Measurements from ENCODE around the gene PARD3B. TPM values are rescaled to one million over a fixed set of nuclear protein-coding genes. Genes with fewer than 3 reads are reported as not detected.

Gene PARD3B
- total RNA-seq, 2 experiments from 2014 or later: 0.11 to 0.88 TPM

DNA sequence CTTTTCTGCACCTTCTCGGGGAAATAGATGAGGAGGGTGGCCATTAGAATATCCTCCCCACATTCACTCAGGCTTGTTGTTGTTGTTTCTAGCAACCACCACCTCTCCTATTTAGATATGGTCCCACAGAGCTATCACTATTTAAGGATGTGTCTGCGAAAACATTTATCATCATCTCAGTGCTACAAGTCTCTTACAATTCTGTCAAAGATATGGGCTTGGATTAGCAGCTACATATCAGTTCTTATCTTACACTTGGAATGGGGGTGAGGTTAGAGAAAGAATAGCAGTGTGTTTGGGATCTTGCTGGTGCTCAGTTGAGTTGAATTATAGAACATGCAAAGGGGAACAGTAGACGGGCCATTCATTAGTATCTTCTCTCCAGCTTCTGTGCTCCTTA lies 546.1 kb downstream of the PARD3B start:
- intact Hi-C loops (cut with micrococcal nuclease): no loop called here
- TF ChIP-seq, protein P1, sequence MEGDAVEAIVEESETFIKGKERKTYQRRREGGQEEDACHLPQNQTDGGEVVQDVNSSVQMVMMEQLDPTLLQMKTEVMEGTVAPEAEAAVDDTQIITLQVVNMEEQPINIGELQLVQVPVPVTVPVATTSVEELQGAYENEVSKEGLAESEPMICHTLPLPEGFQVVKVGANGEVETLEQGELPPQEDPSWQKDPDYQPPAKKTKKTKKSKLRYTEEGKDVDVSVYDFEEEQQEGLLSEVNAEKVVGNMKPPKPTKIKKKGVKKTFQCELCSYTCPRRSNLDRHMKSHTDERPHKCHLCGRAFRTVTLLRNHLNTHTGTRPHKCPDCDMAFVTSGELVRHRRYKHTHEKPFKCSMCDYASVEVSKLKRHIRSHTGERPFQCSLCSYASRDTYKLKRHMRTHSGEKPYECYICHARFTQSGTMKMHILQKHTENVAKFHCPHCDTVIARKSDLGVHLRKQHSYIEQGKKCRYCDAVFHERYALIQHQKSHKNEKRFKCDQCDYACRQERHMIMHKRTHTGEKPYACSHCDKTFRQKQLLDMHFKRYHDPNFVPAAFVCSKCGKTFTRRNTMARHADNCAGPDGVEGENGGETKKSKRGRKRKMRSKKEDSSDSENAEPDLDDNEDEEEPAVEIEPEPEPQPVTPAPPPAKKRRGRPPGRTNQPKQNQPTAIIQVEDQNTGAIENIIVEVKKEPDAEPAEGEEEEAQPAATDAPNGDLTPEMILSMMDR (IDR thresholded peaks at IDR 0.05): no peak
- CTCF ChIA-PET: no interaction called here

DNA sequence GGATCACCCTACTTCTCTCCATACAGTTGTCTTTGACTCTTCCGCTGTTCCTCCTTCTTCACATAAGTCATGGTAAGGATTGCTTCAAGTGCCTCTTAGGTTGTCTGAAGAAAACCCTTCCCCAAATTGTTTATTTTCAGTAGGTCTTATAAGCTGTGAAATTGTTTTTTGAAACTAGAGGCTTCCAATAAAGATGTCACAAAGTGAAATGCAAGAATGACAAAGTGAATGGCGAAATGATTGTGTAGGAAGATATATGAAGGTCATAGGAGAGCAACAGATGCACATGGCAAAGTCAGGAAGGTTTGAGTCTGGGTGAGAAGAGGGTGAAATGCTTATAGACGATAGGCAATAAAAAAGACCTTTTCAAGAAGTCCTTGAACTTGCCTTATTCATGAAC lies 548.8 kb downstream of the PARD3B start:
- POLR2A ChIA-PET: no interaction called here
- Mint-ChIP-seq H3K4me3 (no peak overlapping the region), H3K4me1 (ENCODE audit: low read depth) (peaks cover 8% of the 10 kb centered on the region), H3K27ac (no peak overlapping the region), H3K27me3 (no peaks in the 10 kb centered on the region), H3K9me3 (no peaks in the 10 kb centered on the region), H3K36me3 (ENCODE audit: low read depth) (no peaks in the 10 kb centered on the region)
- intact Hi-C loops (cut with micrococcal nuclease): no loop called here
- TF ChIP-seq, protein P1 (IDR thresholded peaks at IDR 0.05): no peak
- ATAC-seq (no peak), DNase-seq (no peak)
- CTCF ChIA-PET: interaction anchor here (1.0 to 1.5 kb wide), 2 partner anchors 36 to 582 kb away, joined by 3 read pairs; no protein-coding TSS in a partner anchor

More for the DNA sequence above, 546.1 kb downstream of the PARD3B start:
- Mint-ChIP-seq H3K27me3 (no peaks in the 10 kb centered on the region), H3K9me3 (no peaks in the 10 kb centered on the region), H3K36me3 (ENCODE audit: low read depth) (no peaks in the 10 kb centered on the region), H3K27ac (no peak overlapping the region), H3K4me3 (no peak overlapping the region), H3K4me1 (ENCODE audit: low read depth) (peaks cover 8% of the 10 kb centered on the region)
- DNase-seq (no peak), ATAC-seq (no peak)
- POLR2A ChIA-PET: no interaction called here

DNA sequence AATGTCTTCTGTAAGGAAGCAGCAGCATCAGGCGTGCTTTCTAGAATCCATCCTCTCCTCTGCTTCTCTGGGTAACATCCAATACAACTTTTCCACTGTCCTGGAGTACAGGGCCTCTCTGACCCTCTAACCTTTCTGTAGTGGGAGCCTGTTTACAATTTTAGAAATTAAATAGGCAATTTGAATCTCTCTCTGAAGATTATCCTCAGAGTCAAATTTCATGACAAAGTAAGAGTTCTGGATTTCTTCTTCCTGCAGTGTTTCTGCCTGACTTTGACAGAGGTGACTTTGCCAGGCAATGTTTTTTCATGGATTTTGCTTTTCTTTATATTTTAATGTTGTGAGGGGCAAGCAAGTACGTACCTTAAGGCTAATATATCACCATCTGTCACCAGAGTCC lies 558.4 kb downstream of the PARD3B start:
- Mint-ChIP-seq H3K27me3 (no peaks in the 10 kb centered on the region), H3K4me3 (no peak overlapping the region), H3K9me3 (no peaks in the 10 kb centered on the region), H3K36me3 (ENCODE audit: low read depth) (no peaks in the 10 kb centered on the region), H3K4me1 (ENCODE audit: low read depth) (no peaks in the 10 kb centered on the region), H3K27ac (no peak overlapping the region)
- POLR2A ChIA-PET: no interaction called here
- intact Hi-C loops (cut with micrococcal nuclease): no loop called here
- TF ChIP-seq, protein P1 (IDR thresholded peaks at IDR 0.05): no peak
- DNase-seq (no peak), ATAC-seq (no peak)
- CTCF ChIA-PET: interaction anchor here (1.2 kb wide), 1 partner anchor 16 kb away, joined by 3 read pairs; no protein-coding TSS in a partner anchor

DNA sequence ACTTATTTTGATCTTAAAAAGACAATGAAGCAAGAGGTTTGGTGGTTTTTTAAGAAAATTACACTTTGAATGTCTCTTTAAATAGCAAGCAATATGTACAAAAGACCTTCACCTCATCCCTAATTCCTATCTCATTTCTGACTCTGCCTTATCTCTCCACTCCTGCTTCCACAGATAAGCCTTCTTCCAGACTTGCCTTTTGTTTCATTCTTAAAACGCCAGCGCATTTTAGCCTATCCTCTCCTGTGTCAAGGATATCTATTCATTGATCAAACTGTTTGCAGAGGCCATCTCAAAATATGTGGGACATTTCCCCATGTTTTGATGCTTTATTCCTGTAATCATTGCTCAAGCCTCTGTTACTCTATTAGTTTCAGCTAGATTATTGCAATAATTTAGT lies 562.5 kb downstream of the PARD3B start:
- intact Hi-C loops (cut with micrococcal nuclease): no loop called here
- Mint-ChIP-seq H3K36me3 (ENCODE audit: low read depth) (no peaks in the 10 kb centered on the region), H3K9me3 (no peaks in the 10 kb centered on the region), H3K27me3 (no peaks in the 10 kb centered on the region), H3K4me1 (ENCODE audit: low read depth) (no peaks in the 10 kb centered on the region), H3K4me3 (no peak overlapping the region), H3K27ac (no peak overlapping the region)
- ATAC-seq (no peak), DNase-seq (no peak)
- POLR2A ChIA-PET: no interaction called here
- CTCF ChIA-PET: no interaction called here
- TF ChIP-seq, protein P1 (IDR thresholded peaks at IDR 0.05): no peak

DNA sequence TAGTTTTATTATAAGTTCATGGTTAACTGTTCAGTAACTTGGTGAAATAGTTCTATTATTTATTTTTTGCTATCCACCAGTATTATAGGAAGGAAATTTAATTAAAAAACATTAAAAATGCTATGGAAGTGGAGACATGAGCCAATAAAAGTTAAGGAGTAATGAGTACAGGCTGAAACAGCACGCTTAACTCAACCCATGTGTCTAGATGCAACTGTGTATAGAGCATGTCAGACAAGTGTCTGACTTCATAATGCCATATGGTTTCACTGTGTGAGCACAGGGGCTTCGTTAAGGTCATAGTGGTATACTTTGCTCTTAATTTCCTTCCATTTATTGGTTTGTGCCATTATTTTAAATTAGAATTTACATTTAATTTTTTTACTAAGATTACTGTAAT lies 570.2 kb downstream of the PARD3B start:
- POLR2A ChIA-PET: no interaction called here
- Mint-ChIP-seq H3K36me3 (ENCODE audit: low read depth) (no peaks in the 10 kb centered on the region), H3K4me3 (no peak overlapping the region), H3K9me3 (peaks cover 2% of the 10 kb centered on the region), H3K4me1 (ENCODE audit: low read depth) (peaks cover 4% of the 10 kb centered on the region), H3K27ac (no peak overlapping the region), H3K27me3 (no peaks in the 10 kb centered on the region)
- TF ChIP-seq, protein P1 (IDR thresholded peaks at IDR 0.05): no peak
- intact Hi-C loops (cut with micrococcal nuclease): no loop called here
- ATAC-seq: no peak
- DNase-seq: no peak
- CTCF ChIA-PET: interaction anchor here (0.8 kb wide), 1 partner anchor 20 kb away, joined by 3 read pairs; no protein-coding TSS in a partner anchor
